HG03060 (cell line): ENCODE measurements around the gene LMNB1.
"Not testable (repeated sequence)": the region's sequence is repeated elsewhere in the genome, so short reads cannot be mapped to it uniquely, and the experiment has no call there.

Source experiments
- ATAC-seq: cut with Tn5 transposase; IDR thresholded peaks from one replicate; pipeline ENCODE4 v1.9.1; 2021; ENCODE audit warnings: low read depth, moderate number of reproducible peaks; ENCODE audit not compliant: unreplicated experiment

The LMNB1 gene

GRCh38 chr5:126776499-126777256 is at the start of gene LMNB1:
Gene LMNB1, plus strand, starts transcription at chr5:126777136. Its CDS starts 373 bp downstream, at chr5:126777509.
- peak; percentile 43 for ATAC-seq

GRCh38 chr5:126732716-126733115 is 44.2 kb upstream of the LMNB1 start:
- ATAC-seq, result no peak

- ATAC-seq, result not testable (repeated sequence)
Observed at GRCh38 chr5:126734573-126734972, 42.4 kb upstream of the LMNB1 start.

- ATAC-seq, result no peak
Observed at GRCh38 chr5:126736141-126736540, 40.8 kb upstream of the LMNB1 start.

- no peak for ATAC-seq
Observed at GRCh38 chr5:126741361-126741760, 35.6 kb upstream of the LMNB1 start.

- ATAC-seq, result no peak
Observed at GRCh38 chr5:126742425-126742824, 34.5 kb upstream of the LMNB1 start.

- ATAC-seq, result no peak
Observed at GRCh38 chr5:126744836-126745235, 32.1 kb upstream of the LMNB1 start.

- no peak for ATAC-seq
Observed at GRCh38 chr5:126745259-126745992, 31.5 kb upstream of the LMNB1 start.

GRCh38 chr5:126746290-126746689 is 30.6 kb upstream of the LMNB1 start:
- ATAC-seq, result no peak

- ATAC-seq, result no peak
Observed at GRCh38 chr5:126752081-126752785, 24.7 kb upstream of the LMNB1 start.

GRCh38 chr5:126753227-126753626 is 23.7 kb upstream of the LMNB1 start:
- no peak for ATAC-seq

GRCh38 chr5:126754609-126755008 is 22.3 kb upstream of the LMNB1 start:
- ATAC-seq, result no peak

GRCh38 chr5:126755593-126755992 is 21.3 kb upstream of the LMNB1 start:
- ATAC-seq, result no peak

- ATAC-seq, result no peak
Observed at GRCh38 chr5:126757713-126758357, 19.1 kb upstream of the LMNB1 start.

GRCh38 chr5:126763371-126763770 is 13.6 kb upstream of the LMNB1 start:
- no peak for ATAC-seq

- ATAC-seq, result no peak
Observed at GRCh38 chr5:126769703-126770102, 7.2 kb upstream of the LMNB1 start.

GRCh38 chr5:126773536-126773935 is 3.4 kb upstream of the LMNB1 start:
- ATAC-seq, result not testable (repeated sequence)

- not testable (repeated sequence) for ATAC-seq
Observed at GRCh38 chr5:126774595-126774994, 2.3 kb upstream of the LMNB1 start.

- no peak for ATAC-seq
Observed at GRCh38 chr5:126777257-126777974, 480 bp downstream of the LMNB1 start.
